ENCODE measurements around the gene RIBC2.

Gene RIBC2

GRCh38 chr22:45454275-45454674, 40.8 kb downstream of the RIBC2 start:
- TF ChIP-seq CTCF (IDR thresholded peaks at IDR 0.05; ENCODE audit: low read depth, low read length, missing control alignments), result no peak
- H3K4me3 ChIP-seq (ENCODE audit: low read depth, low read length), result no peak overlapping the region
- DNase-seq (ENCODE audit: low read depth), result no peak

GRCh38 chr22:45455212-45455611, 41.7 kb downstream of the RIBC2 start:
- H3K4me3 ChIP-seq (ENCODE audit: low read depth, low read length), result no peak overlapping the region
- DNase-seq (ENCODE audit: low read depth), result no peak
- no peak for TF ChIP-seq CTCF (IDR thresholded peaks at IDR 0.05; ENCODE audit: low read depth, low read length, missing control alignments)

- TF ChIP-seq CTCF (IDR thresholded peaks at IDR 0.05; ENCODE audit: low read depth, low read length, missing control alignments), result no peak
- no peak for DNase-seq (ENCODE audit: low read depth)
- no peak overlapping the region for H3K4me3 ChIP-seq (ENCODE audit: low read depth, low read length)
These were observed 42.1 kb downstream of the RIBC2 start for GRCh38 chr22:45455621-45456020.

DNA sequence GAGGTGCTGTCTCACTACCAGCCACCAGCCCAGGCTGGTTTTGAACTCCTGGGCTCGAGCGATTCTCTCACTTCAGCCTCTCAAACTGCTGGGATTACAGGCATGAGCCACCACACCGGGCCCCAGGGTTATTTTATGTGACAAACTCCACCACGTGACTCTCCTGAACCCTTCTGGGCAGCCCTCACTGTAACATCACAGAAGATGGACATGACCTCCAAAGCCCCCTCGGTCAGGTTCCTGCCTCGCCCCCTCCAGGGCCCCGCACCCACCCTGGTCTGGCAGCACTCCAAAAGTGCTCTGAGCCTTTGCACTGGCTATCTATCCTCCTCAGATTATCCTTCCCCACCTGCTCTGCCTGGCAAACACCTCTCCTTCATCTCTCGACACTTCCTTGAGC, 43.3 kb downstream of the RIBC2 start:
- no peak overlapping the region for H3K4me3 ChIP-seq (ENCODE audit: low read depth, low read length)
- TF ChIP-seq CTCF (IDR thresholded peaks at IDR 0.05; ENCODE audit: low read depth, low read length, missing control alignments), result no peak
- no peak for DNase-seq (ENCODE audit: low read depth)

GRCh38 chr22:45458532-45458931, 45.0 kb downstream of the RIBC2 start:
- no peak overlapping the region for H3K4me3 ChIP-seq (ENCODE audit: low read depth, low read length)
- no peak for DNase-seq (ENCODE audit: low read depth)
- TF ChIP-seq CTCF (IDR thresholded peaks at IDR 0.05; ENCODE audit: low read depth, low read length, missing control alignments), result no peak

GRCh38 chr22:45459235-45459634, 45.7 kb downstream of the RIBC2 start:
- DNase-seq (ENCODE audit: low read depth), result no peak
- H3K4me3 ChIP-seq (ENCODE audit: low read depth, low read length), result no peak overlapping the region
- TF ChIP-seq CTCF (IDR thresholded peaks at IDR 0.05; ENCODE audit: low read depth, low read length, missing control alignments), result no peak

DNA sequence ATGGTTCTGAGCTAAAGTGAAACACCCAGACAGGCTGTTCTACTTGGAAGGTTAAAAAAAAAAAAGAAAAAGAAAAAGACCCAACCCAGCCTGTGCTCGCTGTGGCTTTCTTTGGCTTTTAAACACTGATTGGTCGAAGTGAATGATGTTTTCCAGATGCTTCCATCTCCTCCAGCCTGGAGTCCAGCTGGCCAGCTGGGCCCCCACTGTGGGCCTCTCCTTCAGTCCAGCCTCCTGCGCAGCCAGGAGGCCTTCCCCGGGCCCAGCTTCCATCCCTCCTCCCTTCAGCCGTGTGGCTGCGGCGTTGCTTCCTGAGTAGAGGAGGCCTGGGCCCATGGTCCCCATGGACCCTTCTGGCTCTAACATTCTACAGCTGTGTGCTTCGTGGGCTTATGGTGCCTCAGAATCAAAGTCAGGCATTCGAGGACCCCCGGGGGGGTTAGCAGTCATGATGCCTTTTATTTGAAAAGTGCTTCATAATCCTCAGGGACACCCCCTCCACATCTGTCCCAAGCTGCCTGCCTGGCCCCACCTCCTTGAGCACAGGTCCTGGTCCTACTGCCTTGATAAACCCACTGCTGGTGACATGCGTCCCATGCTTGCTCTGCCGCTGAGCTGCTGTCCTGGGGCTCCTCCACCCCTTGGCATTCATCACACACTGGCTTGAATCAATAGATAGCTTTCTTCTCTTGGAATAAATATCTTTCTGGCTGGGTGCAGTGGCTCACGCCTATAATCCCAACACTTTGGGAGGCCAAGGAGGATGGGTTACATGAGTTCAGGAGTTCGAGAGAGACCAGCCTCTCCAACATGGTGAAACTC, 47.0 kb downstream of the RIBC2 start:
- TF ChIP-seq CTCF (IDR thresholded peaks at IDR 0.05; ENCODE audit: low read depth, low read length, missing control alignments), result no peak
- H3K4me3 ChIP-seq (ENCODE audit: low read depth, low read length), result no peak overlapping the region
- no peak for DNase-seq (ENCODE audit: low read depth)
